Keratinocyte (primary cell): ENCODE results near the gene S100A9. TPM values are rescaled to one million over a fixed set of nuclear protein-coding genes. Genes with fewer than 3 reads are reported as not detected.
"Not testable (repeated sequence)": the region's sequence is repeated elsewhere in the genome, so short reads cannot be mapped to it uniquely, and the experiment has no call there.

Experiments used
- DNase-seq: peaks from one replicate; pipeline ENCODE4 v3.0.0-alpha.2; 2011; ENCODE audit warnings: low read depth, missing footprints, low spot score
- FAIRE-seq: peaks from 2 replicates; lab custom pipeline; 2011; peaks lifted over from hg19 to GRCh38; lab: Jason Lieb, UNC
- H2AFZ ChIP-seq: 2 replicates; pipeline ENCODE4 v1.6.0; 2012; ENCODE audit warnings: low read length, control low read depth, inconsistent platforms; ENCODE audit not compliant: control insufficient read depth
- H3K27ac ChIP-seq: 2 replicates; pipeline ENCODE4 v1.5.1; 2011; ENCODE audit warnings: low read length; ENCODE audit not compliant: control insufficient read depth, insufficient read depth
- H3K27me3 ChIP-seq: 3 replicates; pipeline ENCODE4 v1.6.0; 2011; ENCODE audit warnings: low read length; ENCODE audit not compliant: control insufficient read depth, insufficient read depth; ENCODE audit errors: extremely low read depth
- H3K36me3 ChIP-seq, 2 experiments: 2 replicates in 1 of 2; 3 replicates in 1 of 2; pipeline ENCODE4 v1.5.1; 2011; ENCODE audit warnings: low read length in 2 of 2, mild to moderate bottlenecking in 1 of 2; ENCODE audit not compliant: control insufficient read depth in 2 of 2, insufficient read depth in 2 of 2; ENCODE audit errors: extremely low read depth in 1 of 2
- H3K4me1 ChIP-seq: 3 replicates; pipeline ENCODE4 v1.5.1; 2011; ENCODE audit warnings: low read length; ENCODE audit not compliant: control insufficient read depth, insufficient read depth; ENCODE audit errors: extremely low read depth
- H3K4me2 ChIP-seq: 3 replicates; pipeline ENCODE4 v1.6.0; 2011; ENCODE audit warnings: low read depth, low read length; ENCODE audit not compliant: control insufficient read depth, insufficient read depth; ENCODE audit errors: extremely low read depth
- H3K4me3 ChIP-seq, 3 experiments: fragments of 200-600 bp in 1 of 3; sonication (generic) in 1 of 3; 2 replicates in 2 of 3; 3 replicates in 1 of 3; pipeline ENCODE4 v1.5.1; 2011 to 2016; ENCODE audit warnings: low read length in 3 of 3, mild to moderate bottlenecking in 3 of 3, control low read depth in 2 of 3, inconsistent platforms in 1 of 3, low read depth in 1 of 3, mixed read lengths in 1 of 3, mixed run types in 1 of 3, moderate library complexity in 1 of 3; ENCODE audit not compliant: control insufficient read depth in 2 of 3, insufficient read depth in 2 of 3; ENCODE audit errors: extremely low read depth in 1 of 3
- H3K79me2 ChIP-seq: 2 replicates; pipeline ENCODE4 v1.6.0; 2012; ENCODE audit warnings: low read length; ENCODE audit not compliant: control insufficient read depth, insufficient read depth
- H3K9ac ChIP-seq: 3 replicates; pipeline ENCODE4 v1.6.0; 2011; ENCODE audit warnings: low read length; ENCODE audit not compliant: control insufficient read depth, insufficient read depth; ENCODE audit errors: extremely low read depth
- H3K9me1 ChIP-seq: 3 replicates; pipeline ENCODE4 v1.6.0; 2011; ENCODE audit warnings: low read length; ENCODE audit not compliant: control insufficient read depth, insufficient read depth; ENCODE audit errors: extremely low read depth
- H3K9me3 ChIP-seq: 2 replicates; pipeline ENCODE4 v1.5.1; 2012; ENCODE audit warnings: low read depth, low read length; ENCODE audit not compliant: control insufficient read depth
- H4K20me1 ChIP-seq: 3 replicates; pipeline ENCODE4 v1.6.0; 2011; ENCODE audit warnings: low read length; ENCODE audit not compliant: control insufficient read depth, insufficient read depth; ENCODE audit errors: extremely low read depth
- CTCF ChIP-seq, 3 experiments: IDR thresholded peaks in 1 of 3; conservative IDR thresholded peaks in 1 of 3; optimal IDR thresholded peaks in 1 of 3; 2 replicates in 2 of 3; 3 replicates in 1 of 3; pipeline versions ENCODE3 to v1.5.1; 2011; ENCODE audit warnings: low read length in 3 of 3, mild to moderate bottlenecking in 3 of 3, moderate library complexity in 2 of 3, control low read depth in 1 of 3, inconsistent platforms in 1 of 3; ENCODE audit not compliant: insufficient read depth in 2 of 3; ENCODE audit errors: extremely low read depth in 1 of 3
- EZH2 ChIP-seq: IDR thresholded peaks from one replicate; pipeline ENCODE4 v1.6.1; 2012; ENCODE audit warnings: inconsistent platforms, mild to moderate bottlenecking, low read length, moderate library complexity
- dilution Hi-C: fragments of 300-500 bp; cut with MboI; formaldehyde crosslinking; loops from one replicate; pipeline ENCODE4 v1.7.0; 2020; ENCODE audit warnings: low sequenced_read_pairs; ENCODE audit not compliant: extremely low pct_ligation_motif_present
- polyA plus RNA-seq, 5 experiments: library from polyadenylated mRNA; depleted of rRNA in 3 of 5; stranded (reverse) in 3 of 5; stranded (forward) in 1 of 5; unstranded in 1 of 5; fragments of >200 nt; gene quantifications; 1 replicate in 1 of 5; 2 replicates in 3 of 5; 3 replicates in 1 of 5; pipeline versions ENCODE4 v1.2.1 to v1.2.3, GENCODE V29; 2011 to 2012; ENCODE audit warnings: missing spikeins in 2 of 5, low read depth in 1 of 5, low replicate concordance in 1 of 5
- small RNA-seq, 3 experiments: library from RNA; depleted of rRNA; stranded (forward); fragments of <200 nt; gene quantifications; one replicate each; pipeline ENCODE3, GENCODE V24; 2012; ENCODE audit warnings: low read depth in 3 of 3, low replicate concordance in 1 of 3; ENCODE audit not compliant: insufficient read length in 3 of 3

Gene S100A9
- polyA plus RNA-seq, 1 donor (not counting 4 experiments of a cell fraction or from before 2014, with no cell fraction given), result 297 TPM

- TF ChIP-seq CTCF (optimal IDR thresholded peaks at IDR 0.05 in 1 of 3, IDR thresholded peaks at IDR 0.05 in 1 of 3, conservative IDR thresholded peaks at IDR 0.05 in 1 of 3; ENCODE audit: extremely low read depth in 1 of 3, insufficient read depth in 2 of 3, low read length in 3 of 3) (peak; percentile 66 to 80 (median 79)), EZH2 (no peak)
- dilution Hi-C loops, result loop anchor here (10.0 kb wide), 1 partner anchor 50 kb away; the partner anchor contains the start of gene S100A9
- H3K9me3 ChIP-seq, result no peaks in the 10 kb centered on the region
- FAIRE-seq (no peak), DNase-seq (no peak)
- no peak overlapping the region for H3K27ac ChIP-seq
- H4K20me1 ChIP-seq, result no peaks in the 10 kb centered on the region
- no peak overlapping the region for H3K9ac ChIP-seq
- no peaks in the 10 kb centered on the region for H3K79me2 ChIP-seq
- H3K4me3 ChIP-seq, result no peak overlapping the region
- no peak overlapping the region for H2AFZ ChIP-seq
- peaks cover 23% of the 10 kb centered on the region for H3K27me3 ChIP-seq
- H3K36me3 ChIP-seq, result no peaks in the 10 kb centered on the region
- H3K4me1 ChIP-seq, result no peaks in the 10 kb centered on the region
- no peaks in the 10 kb centered on the region for H3K9me1 ChIP-seq
- H3K4me2 ChIP-seq, result no peak overlapping the region
Observed at GRCh38 chr1:153404768-153405167, 47.1 kb downstream of the S100A9 start.

GRCh38 chr1:153405825-153406599 is 48.4 kb downstream of the S100A9 start:
- dilution Hi-C loops, result loop anchor here (10.0 kb wide), 1 partner anchor 51 kb away; the partner anchor contains the start of gene S100A9
- H3K36me3 ChIP-seq, result not testable (repeated sequence)

GRCh38 chr1:153407274-153407673 is 49.6 kb downstream of the S100A9 start:
- H2AFZ ChIP-seq, DNase-seq, H3K4me3 ChIP-seq, H3K79me2 ChIP-seq, H3K9ac ChIP-seq, H3K9me3 ChIP-seq, FAIRE-seq, H3K9me1 ChIP-seq, H3K36me3 ChIP-seq, H4K20me1 ChIP-seq, H3K4me2 ChIP-seq, H3K27ac ChIP-seq, H3K4me1 ChIP-seq: not testable (repeated sequence)
- dilution Hi-C loops, result loop anchor here (10.0 kb wide), 1 partner anchor 52 kb away; the partner anchor contains the start of gene S100A9
- H3K27me3 ChIP-seq, result peaks cover 16% of the 10 kb centered on the region

More at GRCh38 chr1:153405825-153406599, 48.4 kb downstream of the S100A9 start:
- not testable (repeated sequence) for H3K9ac ChIP-seq, FAIRE-seq, H3K4me3 ChIP-seq, H4K20me1 ChIP-seq, DNase-seq, H3K4me2 ChIP-seq, H3K27ac ChIP-seq, H3K9me1 ChIP-seq, H3K9me3 ChIP-seq, H2AFZ ChIP-seq, H3K4me1 ChIP-seq, H3K79me2 ChIP-seq
- peaks cover 23% of the 10 kb centered on the region for H3K27me3 ChIP-seq

Small RNA genes lying within 50 kb of the gene (small RNA-seq; reads per million reads assigned to genes)
- 0 reads per million in 3 experiments for gene RNU6-160P
- gene S100A15A, result 0 reads per million in 3 experiments

Other genes starting within 250 kb of the S100A9 start
- gene SPRR2F, start 244.3 kb upstream of the S100A9 start, polyA plus RNA-seq, result not detected in 3 replicates
- gene SPRR2G, start 207.0 kb upstream of the S100A9 start, polyA plus RNA-seq, result 0.73 to 6.2 TPM (median 3.3 TPM) in 3 replicates
- not detected in 3 replicates for gene LELP1, start 154.4 kb upstream of the S100A9 start, polyA plus RNA-seq
- 2.6 to 6.6 TPM (median 2.8 TPM) in 3 replicates for gene PRR9, start 140.3 kb upstream of the S100A9 start, polyA plus RNA-seq
- gene LORICRIN, start 98.2 kb upstream of the S100A9 start, polyA plus RNA-seq, result not detected in 3 replicates
- 0.93 to 1.9 TPM (median 1.0 TPM) in 3 replicates for gene PGLYRP3, start 44.9 kb upstream of the S100A9 start, polyA plus RNA-seq
- gene PGLYRP4, start 9.0 kb upstream of the S100A9 start, polyA plus RNA-seq, result 2.4 to 21.6 TPM (median 3.8 TPM) in 3 replicates
- 0.65 to 6.3 TPM (median 1.5 TPM) in 3 replicates for gene S100A12, start 17.8 kb downstream of the S100A9 start, polyA plus RNA-seq
- 99.7 to 1,918 TPM (median 403 TPM) in 3 replicates for gene S100A8, start 33.2 kb downstream of the S100A9 start, polyA plus RNA-seq
- gene S100A7A, start 58.7 kb downstream of the S100A9 start, polyA plus RNA-seq, result 0.01 TPM in 1 of 3 replicates, not detected in the others
- 13.1 to 31.2 TPM (median 16.0 TPM) in 3 replicates for gene S100A7, start 102.8 kb downstream of the S100A9 start, polyA plus RNA-seq
- gene S100A6, start 178.1 kb downstream of the S100A9 start, polyA plus RNA-seq, result 1,608 to 5,801 TPM (median 2,598 TPM) in 3 replicates
- 0.20 to 0.76 TPM (median 0.24 TPM) in 3 replicates for gene S100A5, start 183.1 kb downstream of the S100A9 start, polyA plus RNA-seq
- 21.4 to 40.2 TPM (median 26.7 TPM) in 3 replicates for gene S100A4, start 188.0 kb downstream of the S100A9 start, polyA plus RNA-seq
- 12.6 to 24.0 TPM (median 15.1 TPM) in 3 replicates for gene S100A3, start 191.4 kb downstream of the S100A9 start, polyA plus RNA-seq
- gene S100A2, start 208.0 kb downstream of the S100A9 start, polyA plus RNA-seq, result 10,013 to 12,757 TPM (median 12,412 TPM) in 3 replicates